Measurements from ENCODE around the gene CACNA1I.

CACNA1I gene

DNA sequence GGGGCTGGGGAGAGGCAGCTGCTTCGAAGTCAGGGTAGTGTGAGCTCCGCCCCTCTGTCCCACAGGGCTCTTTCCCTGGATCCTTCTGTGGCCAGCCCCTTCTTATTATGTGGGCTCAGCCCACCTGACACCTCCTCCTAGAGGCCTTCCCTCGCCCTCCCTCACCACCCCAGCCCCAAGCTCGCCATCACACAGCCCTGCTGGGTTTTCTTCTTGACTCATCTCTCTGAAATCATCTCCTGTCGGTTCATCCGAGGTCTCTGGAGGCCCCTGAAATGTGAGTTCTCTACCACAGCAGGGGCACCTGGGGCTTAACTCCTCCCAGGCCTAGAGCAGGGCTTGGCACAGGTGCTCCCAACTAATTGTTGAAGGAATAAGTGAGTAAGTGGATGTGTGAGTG is 65.2 kb downstream of the CACNA1I start (continued):
- no peak for TF ChIP-seq ZNF26 (tag by site-specific recombination; IDR thresholded peaks at IDR 0.05)
- TF ChIP-seq SP3 (tag by site-specific recombination; IDR thresholded peaks at IDR 0.05), result no peak
- TF ChIP-seq ZNF416 (tag by site-specific recombination; IDR thresholded peaks at IDR 0.05), result no peak
- TF ChIP-seq ZNF324 (tag by site-specific recombination; IDR thresholded peaks at IDR 0.05), result no peak
- TF ChIP-seq, protein P1, sequence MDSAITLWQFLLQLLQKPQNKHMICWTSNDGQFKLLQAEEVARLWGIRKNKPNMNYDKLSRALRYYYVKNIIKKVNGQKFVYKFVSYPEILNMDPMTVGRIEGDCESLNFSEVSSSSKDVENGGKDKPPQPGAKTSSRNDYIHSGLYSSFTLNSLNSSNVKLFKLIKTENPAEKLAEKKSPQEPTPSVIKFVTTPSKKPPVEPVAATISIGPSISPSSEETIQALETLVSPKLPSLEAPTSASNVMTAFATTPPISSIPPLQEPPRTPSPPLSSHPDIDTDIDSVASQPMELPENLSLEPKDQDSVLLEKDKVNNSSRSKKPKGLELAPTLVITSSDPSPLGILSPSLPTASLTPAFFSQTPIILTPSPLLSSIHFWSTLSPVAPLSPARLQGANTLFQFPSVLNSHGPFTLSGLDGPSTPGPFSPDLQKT (IDR thresholded peaks at IDR 0.05; ENCODE audit: borderline replicate concordance, low read depth, low read length), result no peak
- TF ChIP-seq ZNF280C (tag by site-specific recombination; IDR thresholded peaks at IDR 0.05), result no peak
- TF ChIP-seq, protein P2, sequence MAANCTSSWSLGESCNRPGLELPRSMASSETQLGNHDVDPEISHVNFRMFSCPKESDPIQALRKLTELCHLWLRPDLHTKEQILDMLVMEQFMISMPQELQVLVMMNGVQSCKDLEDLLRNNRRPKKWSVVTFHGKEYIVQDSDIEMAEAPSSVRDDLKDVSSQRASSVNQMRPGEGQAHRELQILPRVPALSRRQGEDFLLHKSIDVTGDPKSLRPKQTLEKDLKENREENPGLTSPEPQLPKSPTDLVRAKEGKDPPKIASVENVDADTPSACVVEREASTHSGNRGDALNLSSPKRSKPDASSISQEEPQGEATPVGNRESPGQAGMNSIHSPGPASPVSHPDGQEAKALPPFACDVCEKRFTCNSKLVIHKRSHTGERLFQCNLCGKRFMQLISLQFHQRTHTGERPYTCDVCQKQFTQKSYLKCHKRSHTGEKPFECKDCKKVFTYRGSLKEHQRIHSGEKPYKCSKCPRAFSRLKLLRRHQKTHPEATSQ (tag by site-specific recombination; IDR thresholded peaks at IDR 0.05), result no peak
- TF ChIP-seq ZNF248 (tag by site-specific recombination; IDR thresholded peaks at IDR 0.05), result no peak

DNA sequence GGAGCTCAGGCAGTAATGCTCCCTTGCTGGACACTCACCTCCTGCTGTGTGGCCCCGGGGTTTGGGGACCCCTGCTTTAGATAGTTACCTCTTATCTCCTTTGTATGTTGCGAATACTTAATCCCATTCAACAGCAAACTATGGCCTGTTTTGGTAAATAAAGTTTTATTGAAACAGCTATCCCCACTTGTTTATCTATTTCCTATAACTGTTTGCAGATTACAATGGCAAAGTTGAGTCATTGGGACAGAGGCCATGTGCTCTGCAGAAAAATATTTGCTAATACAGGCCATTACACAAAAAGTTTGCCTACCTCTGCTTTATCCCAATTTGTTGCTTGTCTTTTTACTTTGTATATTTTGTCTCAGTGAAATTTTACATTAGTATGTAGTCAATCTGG is 68.4 kb downstream of the CACNA1I start:
- TF ChIP-seq ZNF23 (tag by site-specific recombination; IDR thresholded peaks at IDR 0.05; ENCODE audit: borderline replicate concordance) (no peak), ZNF26 (tag by site-specific recombination; IDR thresholded peaks at IDR 0.05) (no peak), ZNF596 (tag by site-specific recombination; IDR thresholded peaks at IDR 0.05) (no peak), ZNF211 (tag by site-specific recombination; IDR thresholded peaks at IDR 0.05; ENCODE audit: low read depth) (no peak), KLF9 (tag by site-specific recombination; IDR thresholded peaks at IDR 0.05; ENCODE audit: low read depth) (no peak), GFI1B (tag by site-specific recombination; IDR thresholded peaks at IDR 0.05) (no peak), ZNF449 (tag by site-specific recombination; IDR thresholded peaks at IDR 0.05) (no peak), ZNF292 (tag by site-specific recombination; IDR thresholded peaks at IDR 0.05; ENCODE audit: borderline replicate concordance, low read depth) (no peak), ZNF610 (tag by site-specific recombination; IDR thresholded peaks at IDR 0.05; ENCODE audit: borderline replicate concordance) (no peak), ZNF350 (tag by site-specific recombination; IDR thresholded peaks at IDR 0.05) (no peak), ZNF223 (tag by site-specific recombination; IDR thresholded peaks at IDR 0.05) (no peak)
- TF ChIP-seq, protein P3, sequence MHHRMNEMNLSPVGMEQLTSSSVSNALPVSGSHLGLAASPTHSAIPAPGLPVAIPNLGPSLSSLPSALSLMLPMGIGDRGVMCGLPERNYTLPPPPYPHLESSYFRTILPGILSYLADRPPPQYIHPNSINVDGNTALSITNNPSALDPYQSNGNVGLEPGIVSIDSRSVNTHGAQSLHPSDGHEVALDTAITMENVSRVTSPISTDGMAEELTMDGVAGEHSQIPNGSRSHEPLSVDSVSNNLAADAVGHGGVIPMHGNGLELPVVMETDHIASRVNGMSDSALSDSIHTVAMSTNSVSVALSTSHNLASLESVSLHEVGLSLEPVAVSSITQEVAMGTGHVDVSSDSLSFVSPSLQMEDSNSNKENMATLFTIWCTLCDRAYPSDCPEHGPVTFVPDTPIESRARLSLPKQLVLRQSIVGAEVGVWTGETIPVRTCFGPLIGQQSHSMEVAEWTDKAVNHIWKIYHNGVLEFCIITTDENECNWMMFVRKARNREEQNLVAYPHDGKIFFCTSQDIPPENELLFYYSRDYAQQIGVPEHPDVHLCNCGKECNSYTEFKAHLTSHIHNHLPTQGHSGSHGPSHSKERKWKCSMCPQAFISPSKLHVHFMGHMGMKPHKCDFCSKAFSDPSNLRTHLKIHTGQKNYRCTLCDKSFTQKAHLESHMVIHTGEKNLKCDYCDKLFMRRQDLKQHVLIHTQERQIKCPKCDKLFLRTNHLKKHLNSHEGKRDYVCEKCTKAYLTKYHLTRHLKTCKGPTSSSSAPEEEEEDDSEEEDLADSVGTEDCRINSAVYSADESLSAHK (tag by site-specific recombination; IDR thresholded peaks at IDR 0.05), result no peak
- CTCF ChIA-PET, result no interaction called here

More for the DNA sequence above, 68.4 kb downstream of the CACNA1I start:
- POLR2A ChIA-PET, result no interaction called here
- peaks cover 7% of the 10 kb centered on the region for H3K4me1 ChIP-seq (ENCODE audit: control insufficient read depth, insufficient read depth, low read length)
- H3K9me3 ChIP-seq (ENCODE audit: control insufficient read depth, insufficient read depth, low read depth, low read length), result no peaks in the 10 kb centered on the region; the same call in 1 of the 2 replicates
- H3K27ac ChIP-seq (ENCODE audit: extremely low read depth, low read depth, low read length), result no peak overlapping the region
- no peaks in the 10 kb centered on the region for H3K36me3 ChIP-seq (ENCODE audit: control insufficient read depth in 2 of 2, insufficient read depth in 1 of 2, low read length in 2 of 2)
- no peak overlapping the region for H3K4me3 ChIP-seq (ENCODE audit: low read depth, low read length)

Measured in HEK293 (cell line).